Measurements from ENCODE around the gene JAGN1. TPM values are rescaled to one million over a fixed set of nuclear protein-coding genes. Genes with fewer than 3 reads are reported as not detected.
A peak's percentile ranks its signal among the peaks of the same experiment; 100 is the strongest.
"Not testable (repeated sequence)": the region's sequence is repeated elsewhere in the genome, so short reads cannot be mapped to it uniquely, and the experiment has no call there.

JAGN1 gene
- total RNA-seq (ENCODE audit: low replicate concordance) = 35.4 and 40.4 TPM in 2 replicates
- long read RNA-seq, transcript JAGN1-201 (2 exons, 1,675 nt) = major isoform, 154 of 157 reads
- long read RNA-seq, partial matches to known transcripts = 1 of 157 reads
- long read RNA-seq, other reads (novel, unspliced or antisense) = 1 of 157 reads

- Mint-ChIP-seq H3K4me3 (peak within 1 kb of the TSS; percentile 98), H3K36me3 (peaks cover 18% of the 10 kb centered on the region), H3K9me3 (no peaks in the 10 kb centered on the region), H3K27ac (peak within 1 kb of the TSS; percentile 95), H3K27me3 (no peaks in the 10 kb centered on the region), H3K4me1 (ENCODE audit: unreplicated experiment) (peaks cover 15% of the 10 kb centered on the region)
- TF ChIP-seq CTCF (conservative IDR thresholded peaks at IDR 0.05) = peak; percentile 23
- peak; percentile 88 for DNase-seq (ENCODE audit: extremely low spot score, unreplicated experiment)
Observed at GRCh38 chr3:9890249-9891071, at the start of gene JAGN1. TSS of gene JAGN1 (plus strand) at chr3:9890610. CDS start at chr3:9890723, 113 bp downstream.

GRCh38 chr3:9841015-9841414, 49.4 kb upstream of the JAGN1 start:
- H3K36me3 Mint-ChIP-seq = peaks cover 12% of the 10 kb centered on the region
- H3K27ac Mint-ChIP-seq = no peak overlapping the region
- no peaks in the 10 kb centered on the region for H3K4me1 Mint-ChIP-seq (ENCODE audit: unreplicated experiment)
- H3K9me3 Mint-ChIP-seq = no peaks in the 10 kb centered on the region
- no peaks in the 10 kb centered on the region for H3K27me3 Mint-ChIP-seq
- TF ChIP-seq CTCF (conservative IDR thresholded peaks at IDR 0.05) = no peak
- H3K4me3 Mint-ChIP-seq = peak overlapping the region; percentile 49
- DNase-seq (ENCODE audit: extremely low spot score, unreplicated experiment) = no peak

GRCh38 chr3:9843715-9844438, 46.5 kb upstream of the JAGN1 start, which contains the start of gene RPUSD3:
TSS of gene RPUSD3 (minus strand) at chr3:9844008. CDS start at chr3:9843990, 18 bp downstream.
- DNase-seq (ENCODE audit: extremely low spot score, unreplicated experiment) = peak; percentile 99
- H3K36me3 Mint-ChIP-seq = peaks cover 12% of the 10 kb centered on the region
- no peak for TF ChIP-seq CTCF (conservative IDR thresholded peaks at IDR 0.05)
- no peaks in the 10 kb centered on the region for H3K27me3 Mint-ChIP-seq
- H3K27ac Mint-ChIP-seq = peak within 1 kb of the TSS; percentile 90
- H3K4me3 Mint-ChIP-seq = peak within 1 kb of the TSS; percentile 97
- peaks cover 4% of the 10 kb centered on the region for H3K4me1 Mint-ChIP-seq (ENCODE audit: unreplicated experiment)
- H3K9me3 Mint-ChIP-seq = no peaks in the 10 kb centered on the region

- peaks cover 10% of the 10 kb centered on the region for H3K36me3 Mint-ChIP-seq
- H3K27me3 Mint-ChIP-seq = no peaks in the 10 kb centered on the region
- H3K4me3 Mint-ChIP-seq = no peak overlapping the region
- no peak overlapping the region for H3K27ac Mint-ChIP-seq
- peaks cover 4% of the 10 kb centered on the region for H3K4me1 Mint-ChIP-seq (ENCODE audit: unreplicated experiment)
- DNase-seq (ENCODE audit: extremely low spot score, unreplicated experiment) = no peak
- no peaks in the 10 kb centered on the region for H3K9me3 Mint-ChIP-seq
- no peak for TF ChIP-seq CTCF (conservative IDR thresholded peaks at IDR 0.05)
Observed at GRCh38 chr3:9846231-9846630, 44.2 kb upstream of the JAGN1 start.

- Mint-ChIP-seq H3K4me3 (no peak overlapping the region), H3K36me3 (peaks cover 6% of the 10 kb centered on the region), H3K27me3 (peaks cover 5% of the 10 kb centered on the region), H3K4me1 (ENCODE audit: unreplicated experiment) (peaks cover 4% of the 10 kb centered on the region), H3K27ac (no peak overlapping the region), H3K9me3 (no peaks in the 10 kb centered on the region)
- no peak for TF ChIP-seq CTCF (conservative IDR thresholded peaks at IDR 0.05)
- DNase-seq (ENCODE audit: extremely low spot score, unreplicated experiment) = no peak
Observed at GRCh38 chr3:9846931-9847488, 43.4 kb upstream of the JAGN1 start.

- peak overlapping the region; percentile 89 for H3K27ac Mint-ChIP-seq
- DNase-seq (ENCODE audit: extremely low spot score, unreplicated experiment); H3K27me3 Mint-ChIP-seq; H3K4me1 Mint-ChIP-seq (ENCODE audit: unreplicated experiment); H3K9me3 Mint-ChIP-seq; H3K36me3 Mint-ChIP-seq: not testable (repeated sequence)
- H3K4me3 Mint-ChIP-seq = peak overlapping the region; percentile 61
Observed at GRCh38 chr3:9847870-9848269, 42.5 kb upstream of the JAGN1 start.
